Neural crest cell (in vitro differentiated cells): ENCODE measurements around the gene SIRT7. TPM values are rescaled to one million over a fixed set of nuclear protein-coding genes. Genes with fewer than 3 reads are reported as not detected.

Experiments
- DNase-seq: peaks from one replicate; pipeline ENCODE4 v3.0.0; 2021; ENCODE audit warnings: low read depth, mixed read lengths, low spot score
- H3K27ac Mint-ChIP-seq: one replicate; pipeline ENCODE4 v1.8.0; 2021; ENCODE audit warnings: mild to moderate bottlenecking, mixed read lengths; ENCODE audit not compliant: unreplicated experiment
- H3K27me3 Mint-ChIP-seq: 2 replicates; pipeline ENCODE4 v1.8.0; 2021; ENCODE audit warnings: low read depth, mild to moderate bottlenecking, mixed read lengths
- H3K36me3 Mint-ChIP-seq: 2 replicates; pipeline ENCODE4 v1.8.0; 2021; ENCODE audit warnings: low read depth, mild to moderate bottlenecking, mixed read lengths
- H3K4me1 Mint-ChIP-seq: 2 replicates; pipeline ENCODE4 v1.8.0; 2021; ENCODE audit warnings: mixed read lengths
- H3K4me3 Mint-ChIP-seq: one replicate; pipeline ENCODE4 v1.8.0; 2021; ENCODE audit warnings: mild to moderate bottlenecking, mixed read lengths
- H3K9me3 Mint-ChIP-seq: 2 replicates; pipeline ENCODE4 v1.8.0; 2021; ENCODE audit warnings: mixed read lengths
- total RNA-seq: library from RNA; stranded (reverse); gene quantifications from 2 replicates; pipeline ENCODE4 v1.2.1, GENCODE V29; 2021
- TF ChIP-seq, protein P1 (sequence below): fragments of 200-600 bp; sonication (generic); conservative IDR thresholded peaks from 2 replicates; pipeline ENCODE4 v1.5.0; 2021; ENCODE audit warnings: antibody characterized with exemption, mild to moderate bottlenecking

The SIRT7 gene
- total RNA-seq, 1 donor from 2014 or later = 26.2 TPM

- H3K4me3 Mint-ChIP-seq = peak overlapping the region; percentile 64
- H3K36me3 Mint-ChIP-seq = peaks cover 31% of the 10 kb centered on the region
- H3K4me1 Mint-ChIP-seq = no peaks in the 10 kb centered on the region
- DNase-seq = no peak
- TF ChIP-seq, protein P1, sequence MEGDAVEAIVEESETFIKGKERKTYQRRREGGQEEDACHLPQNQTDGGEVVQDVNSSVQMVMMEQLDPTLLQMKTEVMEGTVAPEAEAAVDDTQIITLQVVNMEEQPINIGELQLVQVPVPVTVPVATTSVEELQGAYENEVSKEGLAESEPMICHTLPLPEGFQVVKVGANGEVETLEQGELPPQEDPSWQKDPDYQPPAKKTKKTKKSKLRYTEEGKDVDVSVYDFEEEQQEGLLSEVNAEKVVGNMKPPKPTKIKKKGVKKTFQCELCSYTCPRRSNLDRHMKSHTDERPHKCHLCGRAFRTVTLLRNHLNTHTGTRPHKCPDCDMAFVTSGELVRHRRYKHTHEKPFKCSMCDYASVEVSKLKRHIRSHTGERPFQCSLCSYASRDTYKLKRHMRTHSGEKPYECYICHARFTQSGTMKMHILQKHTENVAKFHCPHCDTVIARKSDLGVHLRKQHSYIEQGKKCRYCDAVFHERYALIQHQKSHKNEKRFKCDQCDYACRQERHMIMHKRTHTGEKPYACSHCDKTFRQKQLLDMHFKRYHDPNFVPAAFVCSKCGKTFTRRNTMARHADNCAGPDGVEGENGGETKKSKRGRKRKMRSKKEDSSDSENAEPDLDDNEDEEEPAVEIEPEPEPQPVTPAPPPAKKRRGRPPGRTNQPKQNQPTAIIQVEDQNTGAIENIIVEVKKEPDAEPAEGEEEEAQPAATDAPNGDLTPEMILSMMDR = no peak
- H3K9me3 Mint-ChIP-seq = no peaks in the 10 kb centered on the region
- H3K27ac Mint-ChIP-seq = no peak overlapping the region
- no peaks in the 10 kb centered on the region for H3K27me3 Mint-ChIP-seq
Measured at GRCh38 chr17:81884520-81884919, 33.5 kb downstream of the SIRT7 start.

DNA sequence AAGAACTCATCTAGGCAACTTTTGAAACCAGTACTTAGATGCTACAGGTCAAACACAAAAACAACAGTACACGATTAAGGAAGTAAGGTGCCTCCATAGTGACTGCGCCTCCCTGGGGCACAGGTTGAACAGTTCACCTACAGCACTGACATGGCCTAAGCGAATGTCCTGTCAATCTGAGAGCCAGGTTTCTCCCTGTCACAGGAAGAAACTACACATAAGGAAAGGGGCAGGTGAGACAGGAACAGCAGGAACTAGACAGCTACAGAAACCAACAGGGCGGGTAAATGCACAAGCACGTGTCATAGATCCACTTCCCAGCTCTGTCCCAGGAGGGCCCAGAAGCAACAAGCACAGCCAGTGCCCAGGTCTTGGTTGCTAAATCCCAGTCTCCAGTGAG, 38.9 kb downstream of the SIRT7 start:
- H3K4me3 Mint-ChIP-seq = no peak overlapping the region
- no peak overlapping the region for H3K27ac Mint-ChIP-seq
- TF ChIP-seq, protein P1 = no peak
- H3K4me1 Mint-ChIP-seq = no peaks in the 10 kb centered on the region
- H3K9me3 Mint-ChIP-seq = no peaks in the 10 kb centered on the region
- no peak for DNase-seq
- no peaks in the 10 kb centered on the region for H3K27me3 Mint-ChIP-seq
- H3K36me3 Mint-ChIP-seq = peaks cover 17% of the 10 kb centered on the region

GRCh38 chr17:81878294-81878693, 39.7 kb downstream of the SIRT7 start:
- H3K9me3 Mint-ChIP-seq = no peaks in the 10 kb centered on the region
- TF ChIP-seq, protein P1 = no peak
- no peaks in the 10 kb centered on the region for H3K4me1 Mint-ChIP-seq
- H3K27me3 Mint-ChIP-seq = no peaks in the 10 kb centered on the region
- H3K27ac Mint-ChIP-seq = no peak overlapping the region
- H3K4me3 Mint-ChIP-seq = peak overlapping the region; percentile 57
- peaks cover 16% of the 10 kb centered on the region for H3K36me3 Mint-ChIP-seq
- no peak for DNase-seq

DNA sequence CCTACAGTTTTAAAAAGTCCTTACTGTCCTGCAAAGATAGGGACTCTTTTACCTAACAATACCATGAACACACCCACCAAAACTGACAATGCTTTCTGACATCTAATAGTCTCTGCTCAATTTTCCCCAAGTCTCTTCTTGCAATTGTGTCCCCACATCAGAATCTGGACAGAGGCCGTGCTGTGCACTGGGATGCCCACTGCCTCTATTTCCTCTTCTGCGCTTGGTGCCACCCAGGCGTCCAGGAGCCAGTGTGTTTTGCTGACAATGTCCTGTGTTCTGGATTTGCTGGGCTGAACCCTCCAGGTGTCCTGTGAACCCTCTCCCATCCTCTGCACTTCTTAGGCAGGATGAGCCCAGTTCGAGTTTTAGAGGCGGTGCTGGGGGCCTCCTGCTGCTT, 40.4 kb downstream of the SIRT7 start:
- H3K27me3 Mint-ChIP-seq = no peaks in the 10 kb centered on the region
- DNase-seq = no peak
- peaks cover 16% of the 10 kb centered on the region for H3K36me3 Mint-ChIP-seq
- TF ChIP-seq, protein P1 = no peak
- H3K4me3 Mint-ChIP-seq = peak overlapping the region; percentile 57
- H3K9me3 Mint-ChIP-seq = no peaks in the 10 kb centered on the region
- H3K27ac Mint-ChIP-seq = no peak overlapping the region
- peaks cover 5% of the 10 kb centered on the region for H3K4me1 Mint-ChIP-seq

- Mint-ChIP-seq H3K4me1 (peaks cover 27% of the 10 kb centered on the region), H3K27ac (peak overlapping the region; percentile 96), H3K4me3 (peak overlapping the region; percentile 91), H3K36me3 (peaks cover 3% of the 10 kb centered on the region), H3K27me3 (peaks cover 14% of the 10 kb centered on the region), H3K9me3 (no peaks in the 10 kb centered on the region)
- DNase-seq = peak; percentile 88
- TF ChIP-seq, protein P1 = peak; percentile 39
Measured at GRCh38 chr17:81871387-81872230, 46.4 kb downstream of the SIRT7 start.
